Retinal pigment epithelial cell (primary cell): ENCODE measurements around the gene EVX1.

Experiments
- DNase-seq: peaks from one replicate; pipeline ENCODE4 v3.0.0-alpha.2; 2010; ENCODE audit warnings: low read depth
- H3K4me3 ChIP-seq: 2 replicates; pipeline ENCODE4 v1.5.1; 2011; ENCODE audit warnings: mild to moderate bottlenecking, low read length, control low read depth, moderate library complexity
- CTCF ChIP-seq: conservative IDR thresholded peaks from 2 replicates; pipeline ENCODE4 v1.5.1; 2011; ENCODE audit warnings: low read depth, low read length, control low read depth, inconsistent platforms

Gene EVX1

GRCh38 chr7:27198138-27198841 is 44.3 kb upstream of the EVX1 start:
- TF ChIP-seq CTCF = no peak
- no peak for DNase-seq
- H3K4me3 ChIP-seq = no peak overlapping the region

GRCh38 chr7:27198871-27199801 is 43.5 kb upstream of the EVX1 start:
- DNase-seq = no peak
- no peak for TF ChIP-seq CTCF
- no peak overlapping the region for H3K4me3 ChIP-seq

- no peak for TF ChIP-seq CTCF
- no peak for DNase-seq
- peak within 1 kb of the TSS; percentile 22 for H3K4me3 ChIP-seq
Observed at GRCh38 chr7:27199849-27200760, 42.5 kb upstream of the EVX1 start, which contains the start of gene HOXA13. TSS of gene HOXA13 (minus strand) at chr7:27200091. CDS start at chr7:27200077, 14 bp downstream.

- H3K4me3 ChIP-seq = no peak overlapping the region
- no peak for TF ChIP-seq CTCF
- DNase-seq = no peak
Observed at GRCh38 chr7:27200761-27201579, 41.6 kb upstream of the EVX1 start.

GRCh38 chr7:27201580-27202017 is 41.0 kb upstream of the EVX1 start:
- H3K4me3 ChIP-seq = no peak overlapping the region
- no peak for DNase-seq
- no peak for TF ChIP-seq CTCF
